ENCODE data around the gene SNAP91. TPM values are rescaled to one million over a fixed set of nuclear protein-coding genes. Genes with fewer than 3 reads are reported as not detected.

The SNAP91 gene
- total and polyA plus RNA-seq, 9 of the 15 experiments (the other 6 are each of a cell fraction or from before 2014, with no cell fraction given): not detected

DNA sequence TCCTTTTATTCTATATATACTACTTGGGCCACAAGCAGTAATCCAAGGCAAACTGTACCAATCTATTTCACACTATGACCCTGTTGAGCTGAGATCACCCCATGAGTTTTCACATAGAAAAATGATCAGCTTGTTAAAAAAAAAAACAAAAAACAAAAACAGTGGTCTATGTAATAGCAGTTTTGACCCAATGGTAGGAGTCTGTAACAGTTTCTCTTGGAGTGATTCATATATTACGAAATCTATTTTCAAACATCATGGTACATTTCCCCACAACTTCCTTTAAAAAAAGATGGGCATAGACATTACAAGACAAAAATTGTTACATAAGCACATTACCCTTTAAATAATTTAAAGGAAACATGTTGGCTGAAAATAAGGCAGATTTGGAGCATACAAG, 118.5 kb downstream of the SNAP91 start:
- no peak for TF ChIP-seq ZNF507 (tag; conservative IDR thresholded peaks at IDR 0.05)
- TF ChIP-seq SMARCA5 (IDR thresholded peaks at IDR 0.05): no peak
- no peak for TF ChIP-seq THRAP3 (IDR thresholded peaks at IDR 0.05; ENCODE audit: borderline replicate concordance)
- no peak for TF ChIP-seq GATA2 (CRISPR knock-in tag; IDR thresholded peaks at IDR 0.05)
- TF ChIP-seq, protein P1, sequence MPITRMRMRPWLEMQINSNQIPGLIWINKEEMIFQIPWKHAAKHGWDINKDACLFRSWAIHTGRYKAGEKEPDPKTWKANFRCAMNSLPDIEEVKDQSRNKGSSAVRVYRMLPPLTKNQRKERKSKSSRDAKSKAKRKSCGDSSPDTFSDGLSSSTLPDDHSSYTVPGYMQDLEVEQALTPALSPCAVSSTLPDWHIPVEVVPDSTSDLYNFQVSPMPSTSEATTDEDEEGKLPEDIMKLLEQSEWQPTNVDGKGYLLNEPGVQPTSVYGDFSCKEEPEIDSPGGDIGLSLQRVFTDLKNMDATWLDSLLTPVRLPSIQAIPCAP (CRISPR knock-in tag; IDR thresholded peaks at IDR 0.05; ENCODE audit: borderline replicate concordance): no peak
- TF ChIP-seq TGIF2 (CRISPR knock-in tag; IDR thresholded peaks at IDR 0.05): no peak
- TF ChIP-seq ZNF165 (CRISPR knock-in tag; IDR thresholded peaks at IDR 0.05; ENCODE audit: borderline replicate concordance): no peak
- no peak for TF ChIP-seq ZNF766 (CRISPR knock-in tag; conservative IDR thresholded peaks at IDR 0.05)
- no peak for TF ChIP-seq ESRRB (CRISPR knock-in tag; IDR thresholded peaks at IDR 0.05; ENCODE audit: borderline replicate concordance)
- TF ChIP-seq, protein P2, sequence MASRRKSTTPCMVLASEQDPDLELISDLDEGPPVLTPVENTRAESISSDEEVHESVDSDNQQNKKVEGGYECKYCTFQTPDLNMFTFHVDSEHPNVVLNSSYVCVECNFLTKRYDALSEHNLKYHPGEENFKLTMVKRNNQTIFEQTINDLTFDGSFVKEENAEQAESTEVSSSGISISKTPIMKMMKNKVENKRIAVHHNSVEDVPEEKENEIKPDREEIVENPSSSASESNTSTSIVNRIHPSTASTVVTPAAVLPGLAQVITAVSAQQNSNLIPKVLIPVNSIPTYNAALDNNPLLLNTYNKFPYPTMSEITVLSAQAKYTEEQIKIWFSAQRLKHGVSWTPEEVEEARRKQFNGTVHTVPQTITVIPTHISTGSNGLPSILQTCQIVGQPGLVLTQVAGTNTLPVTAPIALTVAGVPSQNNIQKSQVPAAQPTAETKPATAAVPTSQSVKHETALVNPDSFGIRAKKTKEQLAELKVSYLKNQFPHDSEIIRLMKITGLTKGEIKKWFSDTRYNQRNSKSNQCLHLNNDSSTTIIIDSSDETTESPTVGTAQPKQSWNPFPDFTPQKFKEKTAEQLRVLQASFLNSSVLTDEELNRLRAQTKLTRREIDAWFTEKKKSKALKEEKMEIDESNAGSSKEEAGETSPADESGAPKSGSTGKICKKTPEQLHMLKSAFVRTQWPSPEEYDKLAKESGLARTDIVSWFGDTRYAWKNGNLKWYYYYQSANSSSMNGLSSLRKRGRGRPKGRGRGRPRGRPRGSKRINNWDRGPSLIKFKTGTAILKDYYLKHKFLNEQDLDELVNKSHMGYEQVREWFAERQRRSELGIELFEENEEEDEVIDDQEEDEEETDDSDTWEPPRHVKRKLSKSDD (conservative IDR thresholded peaks at IDR 0.05; ENCODE audit: low read length): no peak
- TF ChIP-seq, protein P3, sequence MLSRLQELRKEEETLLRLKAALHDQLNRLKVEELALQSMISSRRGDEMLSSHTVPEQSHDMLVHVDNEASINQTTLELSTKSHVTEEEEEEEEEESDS (CRISPR knock-in tag; IDR thresholded peaks at IDR 0.05): no peak
- TF ChIP-seq, protein P4, sequence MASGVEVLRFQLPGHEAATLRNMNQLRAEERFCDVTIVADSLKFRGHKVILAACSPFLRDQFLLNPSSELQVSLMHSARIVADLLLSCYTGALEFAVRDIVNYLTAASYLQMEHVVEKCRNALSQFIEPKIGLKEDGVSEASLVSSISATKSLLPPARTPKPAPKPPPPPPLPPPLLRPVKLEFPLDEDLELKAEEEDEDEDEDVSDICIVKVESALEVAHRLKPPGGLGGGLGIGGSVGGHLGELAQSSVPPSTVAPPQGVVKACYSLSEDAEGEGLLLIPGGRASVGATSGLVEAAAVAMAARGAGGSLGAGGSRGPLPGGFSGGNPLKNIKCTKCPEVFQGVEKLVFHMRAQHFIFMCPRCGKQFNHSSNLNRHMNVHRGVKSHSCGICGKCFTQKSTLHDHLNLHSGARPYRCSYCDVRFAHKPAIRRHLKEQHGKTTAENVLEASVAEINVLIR (CRISPR knock-in tag; IDR thresholded peaks at IDR 0.05): no peak
- no peak for TF ChIP-seq CAMTA2 (CRISPR knock-in tag; conservative IDR thresholded peaks at IDR 0.05)
- no peak for TF ChIP-seq MCM3 (IDR thresholded peaks at IDR 0.05)
- TF ChIP-seq, protein P5, sequence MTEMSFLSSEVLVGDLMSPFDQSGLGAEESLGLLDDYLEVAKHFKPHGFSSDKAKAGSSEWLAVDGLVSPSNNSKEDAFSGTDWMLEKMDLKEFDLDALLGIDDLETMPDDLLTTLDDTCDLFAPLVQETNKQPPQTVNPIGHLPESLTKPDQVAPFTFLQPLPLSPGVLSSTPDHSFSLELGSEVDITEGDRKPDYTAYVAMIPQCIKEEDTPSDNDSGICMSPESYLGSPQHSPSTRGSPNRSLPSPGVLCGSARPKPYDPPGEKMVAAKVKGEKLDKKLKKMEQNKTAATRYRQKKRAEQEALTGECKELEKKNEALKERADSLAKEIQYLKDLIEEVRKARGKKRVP (CRISPR knock-in tag; IDR thresholded peaks at IDR 0.05): no peak
- no peak for TF ChIP-seq HCFC1 (IDR thresholded peaks at IDR 0.05; ENCODE audit: low read depth, low read length)
- no peak for TF ChIP-seq HMG20B (CRISPR knock-in tag; IDR thresholded peaks at IDR 0.05)
- TF ChIP-seq PML (IDR thresholded peaks at IDR 0.05; ENCODE audit: low read length): no peak
- no peak for TF ChIP-seq EP300 (IDR thresholded peaks at IDR 0.05; ENCODE audit: low read length)
- no peak for TF ChIP-seq SMAD2 (IDR thresholded peaks at IDR 0.05; ENCODE audit: low read depth, low read length)
- no peak overlapping the region for H3K9ac ChIP-seq (ENCODE audit: insufficient read depth in 1 of 2, low read depth in 2 of 2, low read length in 2 of 2)
- CTCF ChIA-PET (ENCODE audit: low intra/inter-chr PET ratio): no interaction called here

More for the DNA sequence above, 118.5 kb downstream of the SNAP91 start:
- Histone ChIP-seq H3K27me3 (ENCODE audit: control insufficient read depth in 2 of 2, insufficient read depth in 2 of 2, low read length in 2 of 2) (peaks cover 2 to 5% of the 10 kb centered on the region in 2 experiments; a peak in 2 of 5 replicates), H3K4me2 (ENCODE audit: insufficient read depth, low read length) (no peak overlapping the region), H3K27ac (ENCODE audit: extremely low read depth, low read depth, low read length) (no peak overlapping the region), H3K36me3 (ENCODE audit: control insufficient read depth, insufficient read depth, low read length) (no peaks in the 10 kb centered on the region), H3K4me3 (no peak overlapping the region), H3K9me3 (replicated peaks; ENCODE audit: control insufficient read depth, insufficient read depth, low read depth, low read length) (no peaks in the 10 kb centered on the region), H4K20me1 (replicated peaks; ENCODE audit: control insufficient read depth, insufficient read depth, low read length) (no peaks in the 10 kb centered on the region), H3K79me2 (ENCODE audit: control insufficient read depth, insufficient read depth, low read length) (no peaks in the 10 kb centered on the region), H2AFZ (ENCODE audit: low read depth, low read length) (no peak overlapping the region), H3K9me1 (ENCODE audit: control insufficient read depth, insufficient read depth, low read length) (no peaks in the 10 kb centered on the region), H3K4me1 (replicated peaks in 1 of 2; ENCODE audit: control insufficient read depth in 2 of 2, insufficient read depth in 2 of 2, low read length in 2 of 2) (peaks cover 0 to 4% of the 10 kb centered on the region in 2 experiments; a peak in 1 of 5 replicates)
- BruUV-seq (replicated peaks): no TSS peak
- DNase-seq (ENCODE audit: extremely low read depth in 1 of 4, low spot score in 3 of 4) (no peak), ATAC-seq (no peak), FAIRE-seq (no peak)
- 0% methylated on average over 1 of the region's 1 CpG for WGBS (ENCODE audit: insufficient coverage, low coverage, missing lambda C conversion rate)
- intact Hi-C loops (cut with micrococcal nuclease) (loop anchor here (5.0 kb wide), 2 partner anchors 53 to 368 kb away; no protein-coding TSS in a partner anchor), in situ Hi-C loops (cut with MboI) (no loop called here)
- POLR2A ChIA-PET: no interaction called here

All from K562 (cell line).